ENCODE results near the gene GPALPP1. TPM values are rescaled to one million over a fixed set of nuclear protein-coding genes. Genes with fewer than 3 reads are reported as not detected.
"Not testable (repeated sequence)": the region's sequence is repeated elsewhere in the genome, so short reads cannot be mapped to it uniquely, and the experiment has no call there.

GPALPP1 gene
- total RNA-seq, 4 donors from 2014 or later, result 19.0 to 27.4 (median 23.9) TPM

DNA sequence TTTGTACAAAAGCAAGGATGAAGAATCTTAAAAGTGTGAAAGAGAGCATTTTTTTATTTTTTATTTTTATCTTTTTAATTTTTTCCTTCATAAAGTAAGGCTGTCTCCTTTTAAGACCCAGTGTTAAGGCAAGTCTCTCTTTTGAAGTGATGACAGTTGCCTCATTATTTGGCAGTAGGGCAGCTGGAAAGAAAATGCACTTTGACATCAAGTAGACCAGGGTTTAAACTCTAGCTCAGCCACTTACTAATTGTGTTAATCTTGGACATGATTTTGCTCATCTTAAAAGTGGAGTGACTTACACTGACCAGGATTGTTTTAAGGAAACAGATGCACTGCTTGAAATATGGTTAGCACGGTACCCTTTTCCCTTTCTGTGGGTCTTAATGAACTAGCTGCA, 18.5 kb downstream of the GPALPP1 start:
- no peaks in the 10 kb centered on the region for H3K9me3 ChIP-seq
- intact Hi-C loops (cut with DNase I), result no loop called here
- H3K27me3 ChIP-seq, result no peaks in the 10 kb centered on the region
- peaks cover 30 to 92% (median 59%) of the 10 kb centered on the region in 4 donors for H3K36me3 ChIP-seq
- no peak overlapping the region for H3K27ac ChIP-seq (replicated peaks in 1 of 4)
- no peak for DNase-seq (ENCODE audit: extremely low spot score)
- H3K4me1 ChIP-seq, result no peaks in the 10 kb centered on the region
- H3K4me3 ChIP-seq, result no peak overlapping the region
- WGBS, result 80% methylated on average over 1 of the region's 1 CpG
- no peak for TF ChIP-seq POLR2A (IDR thresholded peaks at IDR 0.05; ENCODE audit: low read depth)
- TF ChIP-seq, protein P1, sequence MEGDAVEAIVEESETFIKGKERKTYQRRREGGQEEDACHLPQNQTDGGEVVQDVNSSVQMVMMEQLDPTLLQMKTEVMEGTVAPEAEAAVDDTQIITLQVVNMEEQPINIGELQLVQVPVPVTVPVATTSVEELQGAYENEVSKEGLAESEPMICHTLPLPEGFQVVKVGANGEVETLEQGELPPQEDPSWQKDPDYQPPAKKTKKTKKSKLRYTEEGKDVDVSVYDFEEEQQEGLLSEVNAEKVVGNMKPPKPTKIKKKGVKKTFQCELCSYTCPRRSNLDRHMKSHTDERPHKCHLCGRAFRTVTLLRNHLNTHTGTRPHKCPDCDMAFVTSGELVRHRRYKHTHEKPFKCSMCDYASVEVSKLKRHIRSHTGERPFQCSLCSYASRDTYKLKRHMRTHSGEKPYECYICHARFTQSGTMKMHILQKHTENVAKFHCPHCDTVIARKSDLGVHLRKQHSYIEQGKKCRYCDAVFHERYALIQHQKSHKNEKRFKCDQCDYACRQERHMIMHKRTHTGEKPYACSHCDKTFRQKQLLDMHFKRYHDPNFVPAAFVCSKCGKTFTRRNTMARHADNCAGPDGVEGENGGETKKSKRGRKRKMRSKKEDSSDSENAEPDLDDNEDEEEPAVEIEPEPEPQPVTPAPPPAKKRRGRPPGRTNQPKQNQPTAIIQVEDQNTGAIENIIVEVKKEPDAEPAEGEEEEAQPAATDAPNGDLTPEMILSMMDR (IDR thresholded peaks at IDR 0.05), result no peak
- TF ChIP-seq POLR2AphosphoS5 (IDR thresholded peaks at IDR 0.05), result no peak
- no peak for TF ChIP-seq EP300 (IDR thresholded peaks at IDR 0.05)

DNA sequence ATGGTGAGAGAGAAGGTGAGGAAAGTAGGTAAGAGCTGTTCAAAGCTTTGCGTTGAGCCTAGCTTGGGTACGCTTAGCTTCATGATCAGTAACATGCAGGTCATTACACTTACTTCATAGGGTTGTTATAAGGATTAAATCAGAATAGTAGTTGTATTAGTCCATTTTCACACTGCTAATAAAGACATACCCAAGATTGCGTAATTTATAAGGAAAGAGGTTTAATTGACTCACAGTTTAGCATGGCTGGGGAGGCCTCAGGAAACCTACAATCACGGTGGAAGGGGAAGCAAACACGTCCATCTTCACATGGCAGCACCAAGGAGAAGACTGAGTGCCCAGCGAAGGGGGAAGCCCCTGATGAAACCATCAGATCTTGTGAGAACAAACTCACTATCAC, 21.9 kb downstream of the GPALPP1 start:
- Histone ChIP-seq H3K27me3 (no peaks in the 10 kb centered on the region), H3K4me3 (no peak overlapping the region), H3K9me3 (no peaks in the 10 kb centered on the region), H3K4me1 (no peaks in the 10 kb centered on the region), H3K27ac (replicated peaks in 1 of 4) (no peak overlapping the region), H3K36me3 (peaks cover 32 to 98% (median 68%) of the 10 kb centered on the region in 4 donors)
- WGBS, result 92% methylated on average over 6 of the region's 6 CpGs
- intact Hi-C loops (cut with DNase I), result no loop called here
- no peak for DNase-seq (ENCODE audit: extremely low spot score)
- TF ChIP-seq, protein P1 (IDR thresholded peaks at IDR 0.05), result no peak
- TF ChIP-seq EP300 (IDR thresholded peaks at IDR 0.05), result no peak
- TF ChIP-seq POLR2AphosphoS5 (IDR thresholded peaks at IDR 0.05), result no peak
- no peak for TF ChIP-seq POLR2A (IDR thresholded peaks at IDR 0.05; ENCODE audit: low read depth)

DNA sequence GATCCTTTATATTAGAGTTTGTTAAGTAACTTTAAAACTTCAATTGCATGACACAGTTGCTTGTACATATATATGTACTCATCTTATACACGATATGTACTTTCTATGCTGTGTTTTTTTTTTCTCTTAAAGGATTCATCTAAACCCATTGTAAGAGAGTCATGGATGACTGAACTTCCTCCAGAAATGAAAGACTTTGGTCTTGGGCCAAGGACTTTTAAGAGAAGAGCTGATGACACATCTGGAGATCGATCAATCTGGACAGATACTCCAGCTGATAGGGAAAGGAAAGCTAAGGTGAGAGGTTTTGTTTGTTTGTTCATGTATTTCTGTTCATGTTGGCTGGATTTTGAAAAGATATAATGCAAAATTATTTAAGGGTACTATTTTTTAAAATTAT, 26.0 kb downstream of the GPALPP1 start:
- TF ChIP-seq EP300 (IDR thresholded peaks at IDR 0.05), result no peak
- no peak for TF ChIP-seq POLR2AphosphoS5 (IDR thresholded peaks at IDR 0.05)
- TF ChIP-seq, protein P1 (IDR thresholded peaks at IDR 0.05), result no peak
- TF ChIP-seq POLR2A (IDR thresholded peaks at IDR 0.05; ENCODE audit: low read depth), result no peak
- H3K9me3 ChIP-seq, result no peaks in the 10 kb centered on the region
- WGBS, result 94% methylated on average over 2 of the region's 2 CpGs
- no peak overlapping the region for H3K4me3 ChIP-seq
- H3K4me1 ChIP-seq, result no peaks in the 10 kb centered on the region
- DNase-seq (ENCODE audit: extremely low spot score), result no peak
- no peaks in the 10 kb centered on the region for H3K27me3 ChIP-seq
- H3K36me3 ChIP-seq, result peaks cover 36 to 89% (median 68%) of the 10 kb centered on the region in 4 donors
- intact Hi-C loops (cut with DNase I), result no loop called here
- no peak overlapping the region for H3K27ac ChIP-seq (replicated peaks in 1 of 4)

DNA sequence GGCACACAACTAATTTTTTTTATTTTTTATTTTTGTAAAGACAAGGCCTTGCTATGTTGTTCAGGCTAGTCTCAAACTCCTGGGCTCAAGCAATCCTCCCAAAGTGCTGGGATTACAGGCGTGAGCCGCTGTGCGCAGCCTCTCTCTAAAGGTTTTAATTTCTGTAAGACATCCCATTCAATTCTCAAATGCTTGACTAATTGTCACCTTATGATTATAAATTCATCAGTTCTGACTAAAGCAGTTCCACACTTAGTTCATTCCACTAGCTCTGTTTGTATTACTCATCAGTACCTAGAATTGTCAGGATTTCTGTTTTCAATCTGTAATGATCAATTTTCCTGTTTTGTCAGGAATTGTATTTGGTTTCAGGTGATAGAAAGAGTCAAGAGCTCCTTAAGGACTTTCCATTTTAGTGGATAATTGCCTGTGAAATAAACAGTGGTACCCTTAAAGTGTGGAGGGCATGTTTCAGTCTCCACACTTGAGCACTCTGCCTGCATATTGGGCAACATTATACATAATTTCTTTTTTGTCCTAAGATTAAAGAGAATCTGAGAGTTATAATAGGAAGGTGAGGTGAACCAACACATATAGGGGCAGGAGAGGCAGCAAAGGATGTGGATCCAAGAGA, 27.6 kb downstream of the GPALPP1 start:
- DNase-seq (ENCODE audit: extremely low spot score), result no peak
- Histone ChIP-seq H3K27me3 (no peaks in the 10 kb centered on the region), H3K9me3 (no peaks in the 10 kb centered on the region), H3K4me3 (no peak overlapping the region), H3K27ac (replicated peaks in 1 of 4) (no peak overlapping the region), H3K4me1 (no peaks in the 10 kb centered on the region), H3K36me3 (peaks cover 39 to 89% (median 63%) of the 10 kb centered on the region in 4 donors)
- intact Hi-C loops (cut with DNase I), result no loop called here
- 99% methylated on average over 3 of the region's 3 CpGs for WGBS
- TF ChIP-seq, protein P1 (IDR thresholded peaks at IDR 0.05), result no peak
- TF ChIP-seq POLR2A (IDR thresholded peaks at IDR 0.05; ENCODE audit: low read depth) (no peak), EP300 (IDR thresholded peaks at IDR 0.05) (no peak), POLR2AphosphoS5 (IDR thresholded peaks at IDR 0.05) (no peak)

DNA sequence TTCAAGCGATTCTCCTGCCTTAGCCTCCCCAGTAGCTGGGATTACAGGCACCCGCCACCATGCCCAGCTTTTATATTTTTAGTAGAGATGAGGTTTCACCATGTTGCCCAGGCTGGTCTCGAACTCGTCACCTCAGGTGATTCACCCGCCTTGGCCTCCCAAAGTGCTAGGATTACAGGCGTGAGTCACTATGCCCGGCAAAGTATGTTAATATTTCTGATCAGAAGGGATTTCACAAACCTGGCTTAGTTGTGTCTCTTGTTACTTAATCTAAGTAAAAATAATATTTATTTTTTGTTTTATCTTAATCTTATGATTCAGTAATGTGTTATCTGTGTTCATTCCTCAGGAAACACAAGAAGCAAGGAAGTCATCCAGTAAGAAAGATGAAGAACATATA, 30.6 kb downstream of the GPALPP1 start:
- DNase-seq (ENCODE audit: extremely low spot score); intact Hi-C loops (cut with DNase I); H3K27ac ChIP-seq (replicated peaks in 1 of 4); H3K9me3 ChIP-seq; H3K4me3 ChIP-seq; H3K27me3 ChIP-seq; H3K4me1 ChIP-seq: not testable (repeated sequence)
- WGBS, result 97% methylated on average over 7 of the region's 7 CpGs
- H3K36me3 ChIP-seq, result peaks cover 30 to 89% (median 59%) of the 10 kb centered on the region in 4 donors
